Loucy (cell line): ENCODE data around the gene TCOF1.

ENCODE experiments used
- EZH2phosphoT487 ChIP-seq: fragments of 200-600 bp; IDR thresholded peaks from 2 replicates; pipeline ENCODE4 v1.6.1; 2018; ENCODE audit warnings: antibody characterized with exemption, mild to moderate bottlenecking, moderate library complexity, borderline replicate concordance
- TF ChIP-seq, protein P1 (sequence below): fragments of 200-600 bp; sonication (generic); conservative IDR thresholded peaks from 2 replicates; pipeline ENCODE4 v1.5.1; 2014; ENCODE audit warnings: mild to moderate bottlenecking, antibody characterized with exemption, low read length

- TF ChIP-seq EZH2phosphoT487, result no peak
- TF ChIP-seq, protein P1, sequence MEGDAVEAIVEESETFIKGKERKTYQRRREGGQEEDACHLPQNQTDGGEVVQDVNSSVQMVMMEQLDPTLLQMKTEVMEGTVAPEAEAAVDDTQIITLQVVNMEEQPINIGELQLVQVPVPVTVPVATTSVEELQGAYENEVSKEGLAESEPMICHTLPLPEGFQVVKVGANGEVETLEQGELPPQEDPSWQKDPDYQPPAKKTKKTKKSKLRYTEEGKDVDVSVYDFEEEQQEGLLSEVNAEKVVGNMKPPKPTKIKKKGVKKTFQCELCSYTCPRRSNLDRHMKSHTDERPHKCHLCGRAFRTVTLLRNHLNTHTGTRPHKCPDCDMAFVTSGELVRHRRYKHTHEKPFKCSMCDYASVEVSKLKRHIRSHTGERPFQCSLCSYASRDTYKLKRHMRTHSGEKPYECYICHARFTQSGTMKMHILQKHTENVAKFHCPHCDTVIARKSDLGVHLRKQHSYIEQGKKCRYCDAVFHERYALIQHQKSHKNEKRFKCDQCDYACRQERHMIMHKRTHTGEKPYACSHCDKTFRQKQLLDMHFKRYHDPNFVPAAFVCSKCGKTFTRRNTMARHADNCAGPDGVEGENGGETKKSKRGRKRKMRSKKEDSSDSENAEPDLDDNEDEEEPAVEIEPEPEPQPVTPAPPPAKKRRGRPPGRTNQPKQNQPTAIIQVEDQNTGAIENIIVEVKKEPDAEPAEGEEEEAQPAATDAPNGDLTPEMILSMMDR, result no peak
These were observed 77.0 kb downstream of the TCOF1 start for GRCh38 chr5:150434464-150434863.
